Astrocyte of the spinal cord (primary cell): ENCODE measurements around the gene SPOCK1.

ENCODE experiments used
- DNase-seq: peaks from one replicate; pipeline ENCODE4 v3.0.0; 2011; ENCODE audit warnings: low read depth, low spot score
- H3K4me3 ChIP-seq: 2 replicates; pipeline ENCODE4 v1.5.1; 2011; ENCODE audit warnings: low read depth, mild to moderate bottlenecking, low read length, moderate library complexity
- CTCF ChIP-seq: IDR thresholded peaks from 2 replicates; pipeline ENCODE4 v1.5.1; 2012; ENCODE audit warnings: low read depth, mild to moderate bottlenecking, low read length, inconsistent platforms
- in situ Hi-C: cut with HindIII; loops from 2 replicates; pipeline ENCODE4 v1.10.0; 2017; ENCODE audit warnings: low sequenced_read_pairs

The SPOCK1 gene

GRCh38 chr5:137054792-137055191 lies 444.3 kb downstream of the SPOCK1 start:
- no peak for TF ChIP-seq CTCF
- in situ Hi-C loops = no loop called here
- no peak overlapping the region for H3K4me3 ChIP-seq
- no peak for DNase-seq

- H3K4me3 ChIP-seq = no peak overlapping the region
- DNase-seq = no peak
- TF ChIP-seq CTCF = no peak
- in situ Hi-C loops = no loop called here
Measured at GRCh38 chr5:137054335-137054734, 444.8 kb downstream of the SPOCK1 start.

GRCh38 chr5:137051161-137051560 lies 448.0 kb downstream of the SPOCK1 start:
- DNase-seq = no peak

GRCh38 chr5:137040641-137041340 lies 458.3 kb downstream of the SPOCK1 start:
- TF ChIP-seq CTCF = no peak
- in situ Hi-C loops = no loop called here
- H3K4me3 ChIP-seq = no peak overlapping the region
- no peak for DNase-seq

More at GRCh38 chr5:137051161-137051560, 448.0 kb downstream of the SPOCK1 start:
- in situ Hi-C loops = no loop called here
- TF ChIP-seq CTCF = peak; percentile 14
- H3K4me3 ChIP-seq = no peak overlapping the region

GRCh38 chr5:137040024-137040423 lies 459.1 kb downstream of the SPOCK1 start:
- in situ Hi-C loops = no loop called here
- no peak overlapping the region for H3K4me3 ChIP-seq

GRCh38 chr5:137037848-137038247 lies 461.3 kb downstream of the SPOCK1 start:
- no peak for TF ChIP-seq CTCF
- in situ Hi-C loops = no loop called here
- H3K4me3 ChIP-seq = no peak overlapping the region
- no peak for DNase-seq

More at GRCh38 chr5:137040024-137040423, 459.1 kb downstream of the SPOCK1 start:
- DNase-seq = no peak
- no peak for TF ChIP-seq CTCF
